ENCODE data around the gene HELQ.
"Not testable (repeated sequence)": the region's sequence is repeated elsewhere in the genome, so short reads cannot be mapped to it uniquely, and the experiment has no call there.

HELQ gene

DNA sequence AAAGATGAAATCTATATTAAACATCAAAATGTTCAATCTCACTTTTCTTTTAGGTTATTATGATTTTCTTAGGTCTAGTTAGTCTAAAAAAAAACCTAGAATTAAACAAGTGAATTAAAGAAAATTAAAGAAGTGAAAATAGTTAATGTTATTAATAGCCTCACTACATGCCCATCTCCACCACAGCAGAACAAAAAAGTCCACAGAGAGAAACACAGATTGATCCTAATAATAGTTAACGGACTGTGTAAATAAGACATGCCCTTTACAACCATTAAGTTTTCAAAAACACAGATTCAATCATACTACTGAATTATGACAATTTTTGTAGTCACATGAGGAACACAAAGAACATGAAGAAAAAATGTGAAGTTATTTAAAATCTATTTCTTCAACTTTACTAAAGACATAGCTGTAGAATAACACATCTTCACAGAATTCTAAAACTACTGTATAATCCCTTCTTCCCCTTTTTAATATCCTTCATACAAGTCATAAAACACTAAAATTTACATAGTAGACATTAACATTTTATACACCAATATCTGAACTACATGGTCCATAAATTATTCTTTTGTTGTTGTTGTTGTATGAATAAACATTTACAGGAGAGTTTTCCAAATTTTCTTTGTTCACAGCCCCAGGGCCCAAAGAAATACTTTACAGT lies 15.3 kb downstream of the HELQ start:
- DNase-seq (ENCODE audit: low read depth, low spot score), result no peak

DNA sequence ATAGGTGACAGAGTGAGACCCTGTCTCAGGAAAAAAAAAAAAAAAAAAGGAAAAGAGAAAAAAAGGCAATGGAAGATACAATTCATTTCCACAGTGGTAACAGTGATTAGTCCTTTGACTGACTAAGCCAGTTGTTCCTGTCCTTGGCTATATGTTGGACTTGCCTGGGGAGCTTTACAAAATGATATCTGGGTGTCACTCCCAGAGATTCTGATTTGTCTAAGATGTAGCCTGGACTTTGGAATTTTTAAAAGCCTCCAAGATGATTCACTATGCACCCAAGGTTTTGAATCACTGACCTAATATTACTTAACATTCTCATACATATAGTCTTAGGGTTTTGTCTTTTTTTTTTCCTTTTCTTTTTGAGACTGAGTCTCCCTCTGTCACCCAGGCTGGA lies 16.9 kb downstream of the HELQ start:
- DNase-seq (ENCODE audit: low read depth, low spot score), result no peak

- DNase-seq (ENCODE audit: low read depth, low spot score), result no peak
Measured at GRCh38 chr4:83436680-83437079, 18.9 kb downstream of the HELQ start.

DNA sequence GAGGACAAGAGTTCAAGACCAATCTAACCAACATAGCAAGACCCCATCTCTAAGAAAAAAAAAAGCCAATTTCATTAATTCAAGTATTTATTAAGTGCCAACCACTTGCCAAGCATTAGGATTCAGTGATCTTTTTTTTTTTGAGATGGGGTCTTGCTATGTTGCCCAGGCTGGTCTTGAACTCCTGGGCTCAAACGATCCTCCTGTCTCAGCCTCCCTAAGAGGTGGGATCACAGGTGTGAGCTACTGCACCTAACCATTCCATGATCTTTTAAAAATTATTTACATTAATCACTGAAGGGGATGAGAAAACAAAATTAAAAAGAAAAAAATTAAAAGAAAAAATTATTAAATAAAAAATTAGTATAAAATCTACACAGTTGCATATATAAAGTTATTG lies 24.4 kb downstream of the HELQ start:
- no peak for DNase-seq (ENCODE audit: low read depth, low spot score)

DNA sequence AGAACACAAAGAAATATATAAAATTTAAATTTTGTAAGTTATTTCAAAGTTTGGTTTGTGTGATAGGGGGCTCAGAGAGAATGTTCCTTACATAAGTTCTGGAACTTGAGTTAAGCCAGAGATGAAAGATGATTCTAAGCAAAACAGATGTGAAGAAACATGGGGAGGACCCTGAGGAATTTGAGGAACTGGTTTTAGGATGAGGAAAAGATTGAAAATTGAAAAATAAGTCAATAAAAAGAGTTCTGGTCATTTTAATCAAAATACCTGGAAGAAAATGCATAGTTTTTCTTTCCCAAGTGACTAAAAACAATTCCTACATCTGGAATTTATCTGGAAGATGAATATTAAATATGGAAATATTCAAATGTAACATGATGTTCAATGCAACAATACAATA lies 37.4 kb downstream of the HELQ start:
- DNase-seq (ENCODE audit: low read depth, low spot score), result no peak

GRCh38 chr4:83417566-83417965 lies 38.1 kb downstream of the HELQ start:
- DNase-seq (ENCODE audit: low read depth, low spot score), result no peak

DNA sequence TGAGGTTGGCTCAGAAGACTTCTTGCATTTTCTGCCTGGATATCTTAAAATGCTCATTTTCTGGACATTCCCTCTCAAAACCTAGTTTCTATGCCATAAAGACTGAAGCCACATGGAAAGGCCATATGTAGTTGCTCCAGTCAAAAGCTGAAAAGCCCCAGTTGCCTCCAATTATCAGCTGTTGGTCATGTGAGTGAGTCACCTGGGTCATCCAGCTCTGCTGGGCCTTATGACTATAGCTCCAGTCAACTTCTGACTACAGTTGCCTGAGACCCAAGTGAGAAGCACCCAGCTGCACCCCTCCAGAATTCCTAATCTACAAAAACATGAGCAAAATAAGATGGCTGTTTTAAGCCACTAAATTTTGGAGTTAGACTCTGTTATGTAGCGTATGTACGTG lies 41.9 kb downstream of the HELQ start:
- DNase-seq (ENCODE audit: low read depth, low spot score), result no peak

- no peak for DNase-seq (ENCODE audit: low read depth, low spot score)
Measured at GRCh38 chr4:83408908-83409307, 46.7 kb downstream of the HELQ start.

DNA sequence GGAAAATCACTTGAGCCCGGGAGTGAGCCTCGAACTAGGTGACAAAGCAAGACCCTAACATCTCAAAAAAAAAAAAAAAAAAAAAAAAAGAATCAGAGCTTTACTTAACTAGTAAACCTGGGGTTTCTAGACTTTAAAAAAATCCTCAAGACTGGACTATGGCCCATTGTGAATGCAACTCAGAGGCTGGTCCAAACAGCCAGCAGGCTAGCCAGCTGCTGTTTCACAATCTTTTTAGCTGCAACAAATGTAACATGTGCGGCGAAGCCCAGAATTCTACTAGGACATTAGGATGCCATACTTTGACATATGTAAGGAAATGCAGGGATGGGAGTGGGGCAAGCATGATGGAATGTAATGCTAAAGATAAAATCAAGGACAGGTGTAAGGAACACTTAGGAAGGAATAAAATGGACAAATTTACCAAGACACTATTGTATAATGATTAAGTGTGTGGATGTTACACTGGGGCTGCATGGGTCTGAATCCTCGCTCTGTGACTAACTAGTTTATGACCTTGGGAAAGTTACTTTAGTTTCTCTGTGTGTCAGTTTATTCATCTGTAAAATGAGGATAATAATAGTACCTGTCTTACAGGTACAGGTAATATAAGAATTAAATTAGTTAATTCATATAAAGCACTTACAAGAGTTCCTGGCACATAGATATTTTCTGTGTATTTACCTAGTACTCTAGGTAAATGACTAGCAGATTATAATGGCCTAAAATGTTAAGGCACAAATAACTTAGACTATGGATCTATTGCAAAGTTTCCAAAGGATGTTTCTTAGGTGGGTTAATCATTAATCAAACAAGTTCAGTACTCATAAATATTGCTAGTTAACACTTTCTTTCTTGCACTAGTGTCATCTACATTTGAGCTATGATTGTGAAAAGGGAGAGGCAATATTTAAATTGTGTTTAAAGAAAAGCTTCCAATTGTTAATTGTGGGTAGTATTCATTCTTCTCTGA lies 49.5 kb downstream of the HELQ start:
- no peak for DNase-seq (ENCODE audit: low read depth, low spot score)

- DNase-seq (ENCODE audit: low read depth, low spot score), result not testable (repeated sequence)
Measured at GRCh38 chr4:83398158-83398557, 57.5 kb downstream of the HELQ start.

DNA sequence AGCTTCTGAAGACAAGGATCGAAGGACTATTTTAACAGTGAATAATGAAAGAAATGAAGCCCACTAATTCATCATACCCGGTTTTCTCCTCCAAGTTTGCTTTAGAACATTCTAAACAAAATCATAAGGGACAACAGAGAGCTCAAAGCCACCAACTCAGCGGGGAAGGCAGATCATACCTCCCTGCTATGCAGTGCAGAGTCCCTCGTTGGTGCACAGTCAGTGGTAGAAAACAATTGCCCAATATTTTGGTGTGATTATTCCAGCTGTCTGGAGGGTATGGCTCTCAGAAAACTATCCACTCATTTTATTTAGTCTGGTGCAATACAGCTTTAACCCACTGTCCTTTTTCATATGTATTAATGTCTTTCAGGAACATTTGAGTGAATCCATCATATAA lies 61.7 kb downstream of the HELQ start:
- no peak for DNase-seq (ENCODE audit: low read depth, low spot score)

GRCh38 chr4:83392562-83392961 lies 63.1 kb downstream of the HELQ start:
- DNase-seq (ENCODE audit: low read depth, low spot score), result peak; percentile 13

- peak; percentile 18 for DNase-seq (ENCODE audit: low read depth, low spot score)
Measured at GRCh38 chr4:83390944-83391343, 64.7 kb downstream of the HELQ start.

GRCh38 chr4:83389756-83390505 lies 65.7 kb downstream of the HELQ start:
- no peak for DNase-seq (ENCODE audit: low read depth, low spot score)

- DNase-seq (ENCODE audit: low read depth, low spot score), result no peak
Measured at GRCh38 chr4:83389037-83389720, 66.4 kb downstream of the HELQ start.

- peak; percentile 9 for DNase-seq (ENCODE audit: low read depth, low spot score)
Measured at GRCh38 chr4:83388313-83388676, 67.3 kb downstream of the HELQ start.

DNA sequence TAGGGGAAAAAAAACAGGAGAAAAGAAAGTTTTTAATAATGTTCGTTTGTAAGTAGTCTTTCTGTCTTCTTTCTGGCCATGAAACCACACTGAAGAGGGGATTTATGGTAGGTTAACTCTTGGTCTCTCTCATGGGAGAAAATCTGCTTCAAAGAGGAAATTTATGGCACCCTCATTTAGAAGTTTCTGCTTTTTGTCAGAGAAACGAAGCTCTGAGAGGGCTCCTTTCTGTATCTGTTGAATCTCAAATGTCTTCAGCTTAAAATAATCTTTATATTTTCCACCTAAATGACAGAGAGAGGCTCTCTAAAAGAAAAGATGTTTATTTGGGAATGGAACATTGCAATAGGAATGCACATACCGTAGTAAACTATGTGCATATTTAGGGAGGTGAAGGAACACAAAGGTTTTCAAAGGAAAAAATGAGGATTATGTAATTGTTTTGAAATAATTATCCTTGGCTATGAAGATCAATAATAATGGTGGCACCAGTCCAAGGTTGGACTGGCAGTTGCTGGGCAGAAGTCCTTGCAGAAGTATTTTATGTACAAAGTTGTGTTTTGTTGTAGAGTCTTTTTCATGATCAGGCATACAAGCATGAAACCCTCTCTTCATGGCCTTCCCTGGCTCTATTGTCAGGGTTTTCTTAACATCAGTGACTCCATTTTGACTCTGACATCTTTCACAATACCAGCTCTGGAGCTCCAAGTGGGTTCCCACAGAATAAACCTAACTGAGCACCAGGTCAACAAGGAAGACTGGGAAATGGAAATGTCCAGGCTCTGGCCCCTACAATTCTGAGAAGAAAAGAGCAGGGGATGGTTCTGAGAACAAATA lies 67.9 kb downstream of the HELQ start:
- no peak for DNase-seq (ENCODE audit: low read depth, low spot score)

- peak; percentile 66 for DNase-seq (ENCODE audit: low read depth, low spot score)
Measured at GRCh38 chr4:83387012-83387411, 68.6 kb downstream of the HELQ start.

- no peak for DNase-seq (ENCODE audit: low read depth, low spot score)
Measured at GRCh38 chr4:83382850-83383249, 72.8 kb downstream of the HELQ start.

DNA sequence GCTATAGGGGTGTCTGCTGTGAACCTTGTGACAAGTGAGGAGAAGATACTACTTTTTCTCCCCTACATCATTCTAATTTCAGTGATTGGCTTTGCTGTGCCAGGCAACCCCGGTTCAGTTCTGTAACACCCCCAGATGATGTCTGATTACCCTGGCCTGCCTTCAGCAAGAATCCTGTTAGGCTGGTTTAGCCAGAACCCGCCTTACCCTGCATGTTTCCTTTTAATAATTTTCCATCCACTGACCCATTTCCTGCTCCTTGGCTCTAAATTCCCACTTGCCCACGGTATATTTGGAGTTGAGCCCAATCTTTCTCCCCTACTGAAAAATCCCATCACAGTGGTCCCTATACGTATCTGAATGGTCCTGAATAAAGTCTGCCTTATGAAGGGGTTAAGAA lies 74.5 kb downstream of the HELQ start:
- DNase-seq (ENCODE audit: low read depth, low spot score), result no peak

- peak; percentile 27 for DNase-seq (ENCODE audit: low read depth, low spot score)
Measured at GRCh38 chr4:83378419-83378818, 77.2 kb downstream of the HELQ start.

Data from ELF-1 (cell line).